AG09309 (cell line): ENCODE measurements around the gene RGPD8.

Experiments
- DNase-seq: peaks from one replicate; pipeline ENCODE4 v3.0.0-alpha.2; 2010; ENCODE audit warnings: low read depth
- H3K4me3 ChIP-seq: 2 replicates; pipeline ENCODE4 v1.5.1; 2011; ENCODE audit warnings: mild to moderate bottlenecking, low read depth, low read length, moderate library complexity; ENCODE audit not compliant: control insufficient read depth
- CTCF ChIP-seq: IDR thresholded peaks from 2 replicates; pipeline ENCODE4 v1.5.1; 2011; ENCODE audit warnings: mild to moderate bottlenecking, low read depth, low read length, inconsistent platforms; ENCODE audit not compliant: insufficient read depth, control insufficient read depth; ENCODE audit errors: missing control alignments

The RGPD8 gene

DNA sequence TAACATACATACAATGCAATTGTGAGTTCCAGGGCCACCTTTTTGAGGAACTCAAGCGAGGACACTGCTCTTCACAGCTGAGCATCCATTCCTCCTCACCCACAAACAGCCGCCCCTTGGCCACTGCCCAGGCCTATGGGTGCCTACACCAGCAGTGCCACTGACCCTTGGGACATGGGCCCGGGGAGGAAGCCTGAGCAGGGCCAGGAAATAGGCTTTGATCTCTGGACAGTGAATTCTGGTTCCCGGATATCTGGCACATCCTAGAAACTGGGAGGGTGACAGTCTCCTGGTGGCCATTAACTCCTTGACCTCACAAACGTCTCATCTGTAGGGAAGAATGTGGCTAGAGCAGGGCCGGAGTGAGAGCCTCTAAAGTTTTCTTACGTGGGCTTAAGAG, 43.0 kb upstream of the RGPD8 start:
- H3K4me3 ChIP-seq, result no peak overlapping the region
- no peak for DNase-seq
- no peak for TF ChIP-seq CTCF

- H3K4me3 ChIP-seq, result no peak overlapping the region
- TF ChIP-seq CTCF, result no peak
- no peak for DNase-seq
Observed at GRCh38 chr2:112474844-112475486, 41.5 kb upstream of the RGPD8 start.

DNA sequence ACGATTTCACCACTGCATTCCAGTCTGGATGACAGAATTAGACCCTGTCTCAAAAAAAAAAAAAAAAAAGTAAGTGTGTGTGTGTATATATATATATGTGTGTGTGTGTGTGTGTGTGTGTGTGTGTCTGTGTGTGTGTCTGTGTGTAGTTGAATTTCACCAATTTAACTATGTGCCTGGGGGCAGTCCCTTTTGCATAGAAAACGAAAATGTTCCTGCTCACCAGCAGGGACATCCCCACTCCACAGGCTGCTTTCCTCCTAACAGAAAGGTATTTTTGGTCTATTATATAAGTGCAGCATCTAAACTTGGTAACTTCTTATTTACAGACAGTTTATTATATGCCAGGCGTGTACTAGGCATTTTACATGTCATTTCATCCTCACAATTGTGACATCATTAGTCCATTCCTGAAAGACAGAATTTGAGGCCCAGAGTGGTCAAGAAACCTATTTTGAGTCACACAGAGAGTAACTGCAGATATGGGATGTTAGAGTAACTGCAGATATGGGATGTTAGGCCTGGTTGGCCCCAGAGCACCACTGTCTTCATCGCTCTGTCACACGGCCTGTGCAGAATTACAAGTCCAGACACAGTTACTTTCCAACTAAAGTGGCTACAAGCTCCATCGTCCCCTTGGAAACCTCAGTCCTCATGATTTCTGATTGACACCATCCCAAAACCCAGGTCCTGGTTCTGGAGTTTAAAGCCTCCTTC, 39.3 kb upstream of the RGPD8 start:
- DNase-seq, result no peak
- H3K4me3 ChIP-seq, result no peak overlapping the region
- no peak for TF ChIP-seq CTCF

GRCh38 chr2:112465382-112465781, 31.9 kb upstream of the RGPD8 start:
- DNase-seq, result no peak
- H3K4me3 ChIP-seq, result no peak overlapping the region
- TF ChIP-seq CTCF, result peak; percentile 28

- TF ChIP-seq CTCF, result no peak
- DNase-seq, result no peak
- H3K4me3 ChIP-seq, result no peak overlapping the region
Observed at GRCh38 chr2:112463256-112463655, 29.8 kb upstream of the RGPD8 start.

DNA sequence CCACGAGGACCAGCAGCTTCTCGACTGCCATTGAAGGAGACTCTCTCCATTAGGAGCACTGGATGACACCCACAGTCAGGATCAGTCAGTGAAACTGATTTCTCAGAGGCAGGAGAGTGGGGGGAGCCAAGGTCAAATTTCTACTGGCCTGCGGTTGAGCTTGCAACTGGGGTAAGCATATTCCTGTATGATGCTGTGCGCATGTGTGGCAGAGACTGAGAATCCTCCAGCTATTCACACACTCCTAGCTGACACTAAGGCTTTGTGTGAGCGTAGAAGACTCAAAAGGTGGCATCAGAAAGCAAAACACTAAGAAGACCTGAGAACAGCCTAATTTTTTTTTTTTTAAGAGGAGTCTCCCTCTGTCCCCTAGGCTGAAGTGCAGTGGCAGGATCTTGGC, 28.7 kb upstream of the RGPD8 start:
- DNase-seq, result no peak
- H3K4me3 ChIP-seq, result no peak overlapping the region
- TF ChIP-seq CTCF, result no peak

- no peak overlapping the region for H3K4me3 ChIP-seq
- no peak for TF ChIP-seq CTCF
- DNase-seq, result no peak
Observed at GRCh38 chr2:112459372-112459771, 25.9 kb upstream of the RGPD8 start.
